Astrocyte (in vitro differentiated cells and primary cell): Measurements from ENCODE around the gene CCDC120. TPM values are rescaled to one million over a fixed set of nuclear protein-coding genes. Genes with fewer than 3 reads are reported as not detected.

Experiments used
- DNase-seq: peaks from one replicate; pipeline ENCODE4 v3.0.0-alpha.2; 2010; ENCODE audit warnings: low read depth
- FAIRE-seq: peaks from 2 replicates; lab custom pipeline; 2011; peaks lifted over from hg19 to GRCh38; lab: Jason Lieb, UNC
- H2AFZ ChIP-seq: 2 replicates; pipeline ENCODE4 v1.6.0; 2012; ENCODE audit warnings: low read depth, low read length, inconsistent platforms
- H3K27ac ChIP-seq: 2 replicates; pipeline ENCODE4 v1.5.1; 2011; ENCODE audit warnings: low read depth, low read length, inconsistent platforms
- H3K27me3 ChIP-seq: 2 replicates; pipeline ENCODE4 v1.6.0; 2011; ENCODE audit warnings: low read length, inconsistent platforms; ENCODE audit not compliant: insufficient read depth
- H3K36me3 ChIP-seq: 2 replicates; pipeline ENCODE4 v1.5.1; 2011; ENCODE audit warnings: low read length, inconsistent platforms; ENCODE audit not compliant: insufficient read depth
- H3K4me1 ChIP-seq: 2 replicates; pipeline ENCODE4 v1.5.1; 2011; ENCODE audit warnings: low read length, inconsistent platforms; ENCODE audit not compliant: insufficient read depth
- H3K4me2 ChIP-seq: 2 replicates; pipeline ENCODE4 v1.6.0; 2012; ENCODE audit warnings: low read length, inconsistent platforms
- H3K4me3 ChIP-seq: 2 replicates; pipeline ENCODE4 v1.5.1; 2011; ENCODE audit warnings: low read depth, mild to moderate bottlenecking, low read length, inconsistent platforms; ENCODE audit not compliant: insufficient read depth
- H3K79me2 ChIP-seq: 2 replicates; pipeline ENCODE4 v1.6.0; 2012; ENCODE audit warnings: mild to moderate bottlenecking, low read length, inconsistent platforms; ENCODE audit not compliant: insufficient read depth
- H3K9ac ChIP-seq: 2 replicates; pipeline ENCODE4 v1.6.0; 2012; ENCODE audit warnings: mild to moderate bottlenecking, low read length, inconsistent platforms
- H3K9me3 ChIP-seq: 2 replicates; pipeline ENCODE4 v1.5.1; 2012; ENCODE audit warnings: low read depth, mild to moderate bottlenecking, low read length, inconsistent platforms; ENCODE audit not compliant: insufficient read depth
- H4K20me1 ChIP-seq: 2 replicates; pipeline ENCODE4 v1.6.0; 2012; ENCODE audit warnings: low read length, inconsistent platforms; ENCODE audit not compliant: insufficient read depth
- H3K27ac Mint-ChIP-seq: one replicate; pipeline ENCODE4 v1.8.0; 2021; ENCODE audit warnings: mild to moderate bottlenecking, mixed read lengths; ENCODE audit not compliant: unreplicated experiment
- H3K27me3 Mint-ChIP-seq: one replicate; pipeline ENCODE4 v1.8.0; 2021; ENCODE audit warnings: low read depth, mixed read lengths; ENCODE audit not compliant: unreplicated experiment
- H3K36me3 Mint-ChIP-seq: one replicate; pipeline ENCODE4 v1.8.0; 2021; ENCODE audit warnings: low read depth, mixed read lengths; ENCODE audit not compliant: unreplicated experiment
- H3K4me1 Mint-ChIP-seq: one replicate; pipeline ENCODE4 v1.8.0; 2021; ENCODE audit warnings: low read depth, mixed read lengths; ENCODE audit not compliant: unreplicated experiment
- H3K4me3 Mint-ChIP-seq: one replicate; pipeline ENCODE4 v1.8.0; 2021; ENCODE audit warnings: mild to moderate bottlenecking, moderate library complexity, mixed read lengths; ENCODE audit not compliant: unreplicated experiment
- H3K9me3 Mint-ChIP-seq: one replicate; pipeline ENCODE4 v1.8.0; 2021; ENCODE audit warnings: mild to moderate bottlenecking, mixed read lengths; ENCODE audit not compliant: unreplicated experiment
- CTCF ChIP-seq: IDR thresholded peaks from 2 replicates; pipeline ENCODE4 v1.5.1; 2011; ENCODE audit warnings: low read depth, mild to moderate bottlenecking, inconsistent platforms, low read length, moderate library complexity; ENCODE audit not compliant: insufficient read depth
- EZH2 ChIP-seq: IDR thresholded peaks from 2 replicates; pipeline ENCODE4 v1.6.1; 2012; ENCODE audit warnings: mild to moderate bottlenecking, low read length, inconsistent platforms; ENCODE audit not compliant: insufficient read depth
- total RNA-seq: library from RNA; stranded (reverse); gene quantifications from 2 replicates; pipeline ENCODE4 v1.2.1, GENCODE V29; 2021

CCDC120 gene
- total RNA-seq, 1 donor from 2014 or later: 8.2 TPM

DNA sequence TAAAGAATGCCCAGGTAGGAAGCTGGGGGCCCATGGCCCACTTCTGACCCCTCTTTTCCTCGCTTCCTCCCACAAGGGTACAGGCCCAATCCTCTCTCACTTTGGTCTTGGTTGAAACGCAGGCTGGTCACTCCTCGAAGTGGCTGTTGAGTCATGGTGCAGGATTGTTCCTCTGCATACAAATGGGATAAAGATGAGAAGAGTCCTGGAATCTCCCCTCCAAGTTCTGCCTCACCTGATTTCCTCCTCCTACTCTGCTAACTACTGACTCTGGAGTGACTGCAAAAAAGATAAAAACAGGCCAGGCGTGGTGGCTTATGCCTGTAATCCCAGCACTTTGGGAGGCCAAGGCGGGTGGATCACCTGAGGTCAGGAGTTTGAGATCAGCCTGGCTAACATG is 19.1 kb downstream of the CCDC120 start:
- no peak overlapping the region for H3K9ac ChIP-seq
- H3K27me3 ChIP-seq: no peaks in the 10 kb centered on the region
- peaks cover 17% of the 10 kb centered on the region for H3K79me2 ChIP-seq
- no peaks in the 10 kb centered on the region for H3K9me3 ChIP-seq
- H3K36me3 Mint-ChIP-seq: no peaks in the 10 kb centered on the region
- H3K4me2 ChIP-seq: no peak overlapping the region
- no peak overlapping the region for H3K4me3 ChIP-seq
- peak overlapping the region; percentile 58 for H3K27ac Mint-ChIP-seq
- H2AFZ ChIP-seq: no peak overlapping the region
- no peak overlapping the region for H3K27ac ChIP-seq
- H3K4me3 Mint-ChIP-seq: peak overlapping the region; percentile 54
- no peaks in the 10 kb centered on the region for H3K36me3 ChIP-seq
- peaks cover 4% of the 10 kb centered on the region for H3K4me1 Mint-ChIP-seq
- no peak for TF ChIP-seq CTCF
- TF ChIP-seq EZH2: no peak
- H3K4me1 ChIP-seq: peaks cover 5% of the 10 kb centered on the region
- no peaks in the 10 kb centered on the region for H3K27me3 Mint-ChIP-seq
- DNase-seq (no peak), FAIRE-seq (peak; percentile 86)
- no peaks in the 10 kb centered on the region for H3K9me3 Mint-ChIP-seq
- peaks cover 6% of the 10 kb centered on the region for H4K20me1 ChIP-seq

- Histone ChIP-seq H3K27me3 (no peaks in the 10 kb centered on the region), H2AFZ (peak within 1 kb of the TSS; percentile 71), H3K9ac (peak within 1 kb of the TSS; percentile 87), H4K20me1 (no peaks in the 10 kb centered on the region), H3K4me1 (peaks cover 3% of the 10 kb centered on the region), H3K79me2 (peaks cover 9% of the 10 kb centered on the region), H3K36me3 (no peaks in the 10 kb centered on the region), H3K9me3 (no peaks in the 10 kb centered on the region), H3K27ac (peak within 1 kb of the TSS; percentile 84), H3K4me2 (peak within 1 kb of the TSS; percentile 86), H3K4me3 (peak within 1 kb of the TSS; percentile 67)
- FAIRE-seq: peak; percentile 93
- TF ChIP-seq CTCF (no peak), EZH2 (no peak)
- peak; percentile 52 for DNase-seq
- Mint-ChIP-seq H3K27me3 (no peaks in the 10 kb centered on the region), H3K9me3 (no peaks in the 10 kb centered on the region), H3K4me1 (peaks cover 4% of the 10 kb centered on the region), H3K27ac (peak within 1 kb of the TSS; percentile 99), H3K4me3 (peak within 1 kb of the TSS; percentile 99), H3K36me3 (no peaks in the 10 kb centered on the region)
Measured at GRCh38 chrX:49079489-49080428, 21.0 kb downstream of the CCDC120 start, which contains the start of gene WDR45. TSS of gene WDR45 (minus strand) at chrX:49079887. CDS start at chrX:49078095, 1,792 bp downstream.
